ENCODE results near the gene TMEM163. TPM values are rescaled to one million over a fixed set of nuclear protein-coding genes. Genes with fewer than 3 reads are reported as not detected.

TMEM163 gene
- total and polyA plus RNA-seq, 2 of the 13 experiments (the other 11 are each of a cell fraction or from before 2014, with no cell fraction given) = 0.05 TPM; not detected in 1

DNA sequence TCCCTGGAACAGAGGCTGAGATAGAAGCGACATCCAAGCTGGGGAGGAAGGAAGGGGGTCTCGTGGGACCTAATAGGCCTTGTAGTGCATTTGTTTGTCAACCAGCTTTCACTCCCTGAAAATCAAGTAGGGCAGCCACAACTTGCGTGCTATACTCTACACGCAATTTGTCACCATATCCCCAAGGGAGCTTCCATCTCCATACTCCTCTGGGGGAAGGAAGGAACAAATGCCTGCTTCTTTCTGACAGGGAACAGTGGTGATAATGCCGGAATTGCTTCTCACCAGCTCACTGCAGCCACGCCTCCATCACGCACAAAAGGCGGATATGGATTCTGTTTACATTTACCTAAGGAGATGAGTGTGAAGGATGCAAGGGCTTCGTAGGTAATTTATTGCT is 213.4 kb downstream of the TMEM163 start:
- 38% methylated on average over 9 of the region's 9 CpGs for WGBS (ENCODE audit: low lambda C conversion rate)
- no peaks in the 10 kb centered on the region for H3K4me1 ChIP-seq (ENCODE audit: insufficient read depth, low read length)
- H3K79me2 ChIP-seq (ENCODE audit: insufficient read depth, low read length) = no peaks in the 10 kb centered on the region
- POLR2A ChIA-PET = no interaction called here
- ATAC-seq (no peak), FAIRE-seq (no peak), DNase-seq (ENCODE audit: low spot score) (no peak)
- no peaks in the 10 kb centered on the region for H4K20me1 ChIP-seq (ENCODE audit: insufficient read depth, low read length)
- no peak overlapping the region for H3K4me2 ChIP-seq (ENCODE audit: low read depth, low read length)
- in situ Hi-C loops (cut with HindIII; ENCODE audit: extremely low pct_ligation_motif_present, low pct_unique_long_range_greater_than_20kb) = no loop called here
- TF ChIP-seq ZBTB7A (CRISPR knock-in tag; IDR thresholded peaks at IDR 0.05) (no peak), CREB1 (IDR thresholded peaks at IDR 0.05) (no peak), CREB1 (CRISPR knock-in tag; IDR thresholded peaks at IDR 0.05) (no peak), ZNF775 (CRISPR knock-in tag; IDR thresholded peaks at IDR 0.05; ENCODE audit: borderline replicate concordance) (no peak), ATF1 (CRISPR knock-in tag; IDR thresholded peaks at IDR 0.05) (no peak), THAP11 (CRISPR knock-in tag; IDR thresholded peaks at IDR 0.05) (no peak), CHD4 (IDR thresholded peaks at IDR 0.05; ENCODE audit: borderline replicate concordance, low read length) (no peak), ZNF619 (CRISPR knock-in tag; IDR thresholded peaks at IDR 0.05) (no peak), HES4 (CRISPR knock-in tag; IDR thresholded peaks at IDR 0.05; ENCODE audit: borderline replicate concordance) (no peak), ZIK1 (CRISPR knock-in tag; IDR thresholded peaks at IDR 0.05; ENCODE audit: borderline replicate concordance, low read depth) (no peak), ZNF703 (CRISPR knock-in tag; IDR thresholded peaks at IDR 0.05; ENCODE audit: borderline replicate concordance) (no peak), SUZ12 (IDR thresholded peaks at IDR 0.05; ENCODE audit: low read depth, low read length) (no peak), ZNF577 (CRISPR knock-in tag; IDR thresholded peaks at IDR 0.05; ENCODE audit: borderline replicate concordance, low read depth) (no peak), ZNF292 (CRISPR knock-in tag; IDR thresholded peaks at IDR 0.05; ENCODE audit: borderline replicate concordance, low read depth) (no peak), XBP1 (CRISPR knock-in tag; IDR thresholded peaks at IDR 0.05) (no peak), PHF20 (CRISPR knock-in tag; IDR thresholded peaks at IDR 0.05) (no peak), SRSF4 (IDR thresholded peaks at IDR 0.05; ENCODE audit: low read depth, low read length, poor library complexity, severe bottlenecking) (no peak), RXRA (CRISPR knock-in tag; IDR thresholded peaks at IDR 0.05) (no peak)
- TF ChIP-seq, protein P1, sequence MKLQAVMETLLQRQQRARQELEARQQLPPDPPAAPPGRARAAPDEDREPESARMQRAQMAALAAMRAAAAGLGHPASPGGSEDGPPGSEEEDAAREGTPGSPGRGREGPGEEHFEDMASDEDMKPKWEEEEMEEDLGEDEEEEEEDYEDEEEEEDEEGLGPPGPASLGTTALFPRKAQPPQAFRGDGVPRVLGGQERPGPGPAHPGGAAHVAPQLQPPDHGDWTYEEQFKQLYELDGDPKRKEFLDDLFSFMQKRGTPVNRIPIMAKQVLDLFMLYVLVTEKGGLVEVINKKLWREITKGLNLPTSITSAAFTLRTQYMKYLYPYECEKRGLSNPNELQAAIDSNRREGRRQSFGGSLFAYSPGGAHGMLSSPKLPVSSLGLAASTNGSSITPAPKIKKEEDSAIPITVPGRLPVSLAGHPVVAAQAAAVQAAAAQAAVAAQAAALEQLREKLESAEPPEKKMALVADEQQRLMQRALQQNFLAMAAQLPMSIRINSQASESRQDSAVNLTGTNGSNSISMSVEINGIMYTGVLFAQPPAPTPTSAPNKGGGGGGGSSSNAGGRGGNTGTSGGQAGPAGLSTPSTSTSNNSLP (IDR thresholded peaks at IDR 0.05; ENCODE audit: low read depth, low read length) = no peak
- TF ChIP-seq, protein P2, sequence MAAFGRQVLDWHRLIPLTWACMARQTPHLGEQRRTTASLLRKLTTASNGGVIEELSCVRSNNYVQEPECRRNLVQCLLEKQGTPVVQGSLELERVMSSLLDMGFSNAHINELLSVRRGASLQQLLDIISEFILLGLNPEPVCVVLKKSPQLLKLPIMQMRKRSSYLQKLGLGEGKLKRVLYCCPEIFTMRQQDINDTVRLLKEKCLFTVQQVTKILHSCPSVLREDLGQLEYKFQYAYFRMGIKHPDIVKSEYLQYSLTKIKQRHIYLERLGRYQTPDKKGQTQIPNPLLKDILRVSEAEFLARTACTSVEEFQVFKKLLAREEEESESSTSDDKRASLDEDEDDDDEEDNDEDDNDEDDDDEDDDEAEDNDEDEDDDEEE (CRISPR knock-in tag; IDR thresholded peaks at IDR 0.05) = no peak
- TF ChIP-seq, protein P3, sequence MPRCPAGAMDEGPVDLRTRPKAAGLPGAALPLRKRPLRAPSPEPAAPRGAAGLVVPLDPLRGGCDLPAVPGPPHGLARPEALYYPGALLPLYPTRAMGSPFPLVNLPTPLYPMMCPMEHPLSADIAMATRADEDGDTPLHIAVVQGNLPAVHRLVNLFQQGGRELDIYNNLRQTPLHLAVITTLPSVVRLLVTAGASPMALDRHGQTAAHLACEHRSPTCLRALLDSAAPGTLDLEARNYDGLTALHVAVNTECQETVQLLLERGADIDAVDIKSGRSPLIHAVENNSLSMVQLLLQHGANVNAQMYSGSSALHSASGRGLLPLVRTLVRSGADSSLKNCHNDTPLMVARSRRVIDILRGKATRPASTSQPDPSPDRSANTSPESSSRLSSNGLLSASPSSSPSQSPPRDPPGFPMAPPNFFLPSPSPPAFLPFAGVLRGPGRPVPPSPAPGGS (CRISPR knock-in tag; IDR thresholded peaks at IDR 0.05) = no peak
- no TSS peak for BruUV-seq (replicated peaks)
- no peaks in the 10 kb centered on the region for H3K9me3 ChIP-seq (ENCODE audit: low read length)
- H3K36me3 ChIP-seq (replicated peaks in 1 of 2; ENCODE audit: control insufficient read depth in 1 of 2, insufficient read depth in 2 of 2, low read length in 2 of 2) = no peaks in the 10 kb centered on the region
- H3K27me3 ChIP-seq (ENCODE audit: control insufficient read depth in 1 of 2, insufficient read depth in 2 of 2, low read length in 2 of 2) = peaks cover 3 to 56% of the 10 kb centered on the region in 2 experiments; a peak in 4 of 5 replicates
- H3K4me3 ChIP-seq (replicated peaks in 1 of 3; ENCODE audit: insufficient read depth in 1 of 3, low read depth in 2 of 3, low read length in 3 of 3) = no peak overlapping the region
- H2AFZ ChIP-seq (ENCODE audit: low read length) = no peak overlapping the region
- H3K9ac ChIP-seq (ENCODE audit: insufficient read depth, low read depth, low read length) = no peak overlapping the region
- intact Hi-C loops (cut with micrococcal nuclease; ENCODE audit: unreplicated experiment) = no loop called here
- no peak overlapping the region for H3K27ac ChIP-seq (ENCODE audit: extremely low read length, insufficient read depth, low read length)
- CTCF ChIA-PET (ENCODE audit: low intra/inter-chr PET ratio, low total read pairs) = no interaction called here

Data from HepG2 (cell line).